ENCODE measurements around the gene ACACA.
A peak's percentile ranks its signal among the peaks of the same experiment; 100 is the strongest.

ACACA gene

DNA sequence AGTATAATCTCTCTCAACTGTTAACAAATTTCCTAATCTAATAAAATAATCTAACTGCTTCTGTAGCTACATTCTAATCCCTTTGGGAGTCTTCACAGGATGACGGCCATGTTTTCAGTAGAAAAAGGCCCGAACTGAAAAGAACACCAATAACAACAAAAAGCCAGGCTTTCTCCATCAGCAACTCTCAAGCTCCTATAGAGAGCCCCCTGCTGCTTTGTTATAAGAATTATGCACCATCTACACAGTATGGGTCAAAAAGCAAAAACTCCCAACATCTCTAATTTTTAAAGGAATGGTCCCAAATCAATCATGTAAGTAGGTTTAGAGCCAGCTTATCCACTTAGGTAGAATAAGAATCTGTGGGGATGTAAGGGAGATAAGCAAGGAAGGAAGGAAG lies 194.5 kb downstream of the ACACA start:
- peak; percentile 15 to 29 for DNase-seq (ENCODE audit: low read depth in 2 of 2)
- TF ChIP-seq, protein P1, sequence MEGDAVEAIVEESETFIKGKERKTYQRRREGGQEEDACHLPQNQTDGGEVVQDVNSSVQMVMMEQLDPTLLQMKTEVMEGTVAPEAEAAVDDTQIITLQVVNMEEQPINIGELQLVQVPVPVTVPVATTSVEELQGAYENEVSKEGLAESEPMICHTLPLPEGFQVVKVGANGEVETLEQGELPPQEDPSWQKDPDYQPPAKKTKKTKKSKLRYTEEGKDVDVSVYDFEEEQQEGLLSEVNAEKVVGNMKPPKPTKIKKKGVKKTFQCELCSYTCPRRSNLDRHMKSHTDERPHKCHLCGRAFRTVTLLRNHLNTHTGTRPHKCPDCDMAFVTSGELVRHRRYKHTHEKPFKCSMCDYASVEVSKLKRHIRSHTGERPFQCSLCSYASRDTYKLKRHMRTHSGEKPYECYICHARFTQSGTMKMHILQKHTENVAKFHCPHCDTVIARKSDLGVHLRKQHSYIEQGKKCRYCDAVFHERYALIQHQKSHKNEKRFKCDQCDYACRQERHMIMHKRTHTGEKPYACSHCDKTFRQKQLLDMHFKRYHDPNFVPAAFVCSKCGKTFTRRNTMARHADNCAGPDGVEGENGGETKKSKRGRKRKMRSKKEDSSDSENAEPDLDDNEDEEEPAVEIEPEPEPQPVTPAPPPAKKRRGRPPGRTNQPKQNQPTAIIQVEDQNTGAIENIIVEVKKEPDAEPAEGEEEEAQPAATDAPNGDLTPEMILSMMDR (IDR thresholded peaks at IDR 0.05; ENCODE audit: low read depth, low read length), result peak; percentile 38
- no peak overlapping the region for H3K4me3 ChIP-seq (replicated peaks in 1 of 2; ENCODE audit: low read depth in 2 of 2, low read length in 2 of 2)

DNA sequence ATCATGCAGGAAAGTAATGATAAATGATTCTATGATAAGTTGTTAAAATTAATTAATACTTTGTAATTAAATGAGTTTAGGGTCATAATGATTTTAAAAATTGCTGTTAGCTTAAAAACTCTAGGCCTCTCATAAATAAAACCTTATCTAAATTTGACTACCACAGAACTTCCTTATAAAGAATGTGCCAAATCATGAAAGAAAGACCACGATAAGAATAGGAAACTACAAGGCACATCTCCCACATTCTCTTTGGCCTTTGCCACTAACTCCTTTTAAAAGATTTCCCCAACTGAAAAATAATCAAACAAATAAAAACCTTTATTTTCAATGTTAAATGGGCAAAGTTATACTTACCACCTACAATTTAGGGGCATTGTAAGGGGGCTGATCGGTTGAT lies 195.5 kb downstream of the ACACA start:
- no peak for DNase-seq (ENCODE audit: low read depth in 2 of 2)
- TF ChIP-seq, protein P1 (IDR thresholded peaks at IDR 0.05; ENCODE audit: low read depth, low read length), result no peak
- no peak overlapping the region for H3K4me3 ChIP-seq (replicated peaks in 1 of 2; ENCODE audit: low read depth in 2 of 2, low read length in 2 of 2)

DNA sequence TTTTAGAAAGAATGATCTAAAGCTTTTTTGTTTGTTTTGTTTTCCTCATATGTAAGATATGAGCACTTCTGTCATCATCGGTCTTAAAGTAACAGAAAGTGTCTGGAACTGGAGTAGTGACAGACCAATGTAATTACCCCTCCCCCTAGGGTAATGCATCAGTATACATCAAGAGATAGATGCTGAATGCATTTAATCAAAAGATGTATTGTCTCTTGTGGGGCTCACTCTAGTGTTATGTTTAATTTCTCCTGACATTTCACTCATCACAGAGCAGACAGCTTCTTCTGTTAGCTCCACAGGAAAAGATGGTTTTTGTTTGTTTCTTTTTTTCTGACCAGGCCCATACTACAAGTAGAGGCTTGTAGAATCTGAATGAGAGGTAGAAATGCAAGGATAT lies 199.5 kb downstream of the ACACA start:
- no peak for DNase-seq (ENCODE audit: low read depth in 2 of 2)
- H3K4me3 ChIP-seq (replicated peaks in 1 of 2; ENCODE audit: low read depth in 2 of 2, low read length in 2 of 2), result no peak overlapping the region
- TF ChIP-seq, protein P1 (IDR thresholded peaks at IDR 0.05; ENCODE audit: low read depth, low read length), result no peak

DNA sequence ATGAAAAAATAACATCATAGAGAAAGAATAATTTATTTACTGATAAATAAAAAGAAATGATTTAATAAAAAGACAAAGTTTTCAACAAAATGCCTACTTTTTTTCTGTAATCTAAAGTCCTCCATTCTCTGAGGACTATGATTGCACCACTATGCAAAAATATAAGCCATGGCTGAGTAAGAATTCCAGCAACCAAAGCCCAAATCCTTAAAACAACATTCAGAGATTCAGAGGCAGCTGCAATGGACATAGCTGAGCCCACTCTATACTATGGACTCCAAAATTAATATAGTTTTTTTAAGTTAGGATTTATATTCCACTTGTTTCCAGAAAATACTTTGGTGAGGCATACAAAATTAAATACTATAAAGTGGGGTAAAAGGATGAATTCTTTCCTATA lies 200.3 kb downstream of the ACACA start:
- no peak for DNase-seq (ENCODE audit: low read depth in 2 of 2)
- no peak overlapping the region for H3K4me3 ChIP-seq (replicated peaks in 1 of 2; ENCODE audit: low read depth in 2 of 2, low read length in 2 of 2)
- TF ChIP-seq, protein P1 (IDR thresholded peaks at IDR 0.05; ENCODE audit: low read depth, low read length), result no peak

DNA sequence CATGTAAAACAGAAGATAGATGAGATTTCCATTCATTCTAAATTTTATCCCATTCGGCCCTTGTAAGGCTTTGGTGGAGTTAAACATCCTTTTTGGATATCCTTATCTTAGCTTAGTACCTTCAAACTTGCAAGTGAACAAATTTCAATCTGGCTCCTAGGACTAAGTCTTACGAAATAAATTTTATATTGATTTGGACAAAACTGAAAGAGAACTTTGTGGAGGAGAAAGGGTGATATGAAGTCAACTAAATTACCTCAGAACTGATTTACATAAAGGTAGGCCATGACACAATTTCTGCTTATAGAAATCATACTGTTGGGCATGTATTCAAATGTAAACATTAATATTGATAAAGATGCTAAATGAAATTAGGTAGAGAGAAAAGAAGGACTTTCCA lies 206.1 kb downstream of the ACACA start:
- TF ChIP-seq, protein P1 (IDR thresholded peaks at IDR 0.05; ENCODE audit: low read depth, low read length), result no peak
- DNase-seq (ENCODE audit: low read depth in 2 of 2), result no peak
- H3K4me3 ChIP-seq (replicated peaks in 1 of 2; ENCODE audit: low read depth in 2 of 2, low read length in 2 of 2), result no peak overlapping the region

DNA sequence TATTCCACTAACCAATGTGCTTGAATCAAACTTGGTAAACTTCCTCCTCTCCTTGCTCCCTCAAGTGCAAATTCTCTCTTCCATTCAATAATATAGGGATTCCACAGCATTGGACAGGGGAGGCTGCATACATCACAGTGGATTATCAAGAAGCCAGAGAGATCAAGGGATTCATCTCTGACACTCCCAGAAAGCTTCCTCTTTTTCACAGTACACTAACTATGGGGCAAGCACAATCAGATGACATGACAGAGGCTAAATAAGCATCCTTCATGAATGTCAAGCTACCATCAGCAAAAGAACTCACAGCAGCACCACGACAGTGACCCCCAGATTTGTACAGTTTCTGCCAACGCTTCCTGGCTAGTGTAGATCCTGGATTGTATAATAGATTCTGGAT lies 209.3 kb downstream of the ACACA start:
- TF ChIP-seq, protein P1 (IDR thresholded peaks at IDR 0.05; ENCODE audit: low read depth, low read length), result no peak
- DNase-seq (ENCODE audit: low read depth in 2 of 2), result no peak
- H3K4me3 ChIP-seq (replicated peaks in 1 of 2; ENCODE audit: low read depth in 2 of 2, low read length in 2 of 2), result no peak overlapping the region

DNA sequence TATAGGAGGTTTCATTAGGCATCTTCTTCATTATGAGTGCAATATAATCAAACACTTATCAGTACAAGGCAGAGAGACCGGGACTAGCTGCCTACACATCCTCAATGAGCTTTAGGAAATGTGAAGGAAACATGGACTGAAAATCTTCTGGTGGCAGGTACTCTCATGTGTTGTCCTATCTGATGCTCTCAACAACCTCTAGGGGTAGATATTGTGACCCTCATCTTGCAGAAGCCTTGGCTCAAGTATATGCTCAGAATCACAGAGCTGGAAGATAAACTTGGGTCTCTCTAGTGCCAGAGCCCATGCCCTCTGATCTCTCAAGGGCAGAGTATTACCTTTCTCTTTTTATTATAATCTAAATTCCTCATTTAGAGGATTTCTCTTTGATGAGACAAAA lies 212.4 kb downstream of the ACACA start:
- TF ChIP-seq, protein P1 (IDR thresholded peaks at IDR 0.05; ENCODE audit: low read depth, low read length), result no peak
- DNase-seq (ENCODE audit: low read depth in 2 of 2), result no peak
- H3K4me3 ChIP-seq (replicated peaks in 1 of 2; ENCODE audit: low read depth in 2 of 2, low read length in 2 of 2), result no peak overlapping the region

Data from cardiac fibroblast (primary cell).